CD14-positive monocyte (primary cell): ENCODE data around the gene STRN. TPM values are rescaled to one million over a fixed set of nuclear protein-coding genes. Genes with fewer than 3 reads are reported as not detected.
"Not testable (repeated sequence)": the region's sequence is repeated elsewhere in the genome, so short reads cannot be mapped to it uniquely, and the experiment has no call there.

Experiments used
- DNase-seq, 3 donors: peaks; one replicate each; pipeline ENCODE4 v3.0.0-alpha.2; 2011 to 2022
- H2AFZ ChIP-seq: 2 replicates; pipeline ENCODE4 v1.6.0; 2012; ENCODE audit warnings: mild to moderate bottlenecking, low read depth, low read length, inconsistent platforms; ENCODE audit not compliant: insufficient read depth, poor library complexity, severe bottlenecking
- H3K27ac ChIP-seq, 2 donors: 1 replicate in 1 of 2; 2 replicates in 1 of 2; pipeline ENCODE4 v1.5.1; 2012 to 2013; ENCODE audit warnings: low read length in 2 of 2, control low read depth in 1 of 2, inconsistent platforms in 1 of 2, low read depth in 1 of 2, mild to moderate bottlenecking in 1 of 2
- H3K27me3 ChIP-seq, 2 donors: one replicate each; pipeline versions ENCODE4 v1.6.0 to v1.6.1; 2011 to 2013; ENCODE audit warnings: low read length in 2 of 2; ENCODE audit not compliant: control insufficient read depth in 2 of 2, insufficient read depth in 2 of 2
- H3K36me3 ChIP-seq, 2 donors: replicated peaks in 1 of 2; 1 replicate in 1 of 2; 2 replicates in 1 of 2; pipeline versions ENCODE4 v1.5.1 to v1.6.1; 2012 to 2013; ENCODE audit warnings: low read length in 2 of 2, control low read depth in 1 of 2, inconsistent platforms in 1 of 2, mild to moderate bottlenecking in 1 of 2; ENCODE audit not compliant: insufficient read depth in 2 of 2, control insufficient read depth in 1 of 2
- H3K4me1 ChIP-seq, 2 donors: 1 replicate in 1 of 2; 2 replicates in 1 of 2; pipeline versions ENCODE4 v1.5.1 to v1.6.1; 2012 to 2013; ENCODE audit warnings: low read length in 2 of 2, control low read depth in 1 of 2, inconsistent platforms in 1 of 2, mild to moderate bottlenecking in 1 of 2, moderate library complexity in 1 of 2; ENCODE audit not compliant: insufficient read depth in 2 of 2, control insufficient read depth in 1 of 2
- H3K4me2 ChIP-seq: replicated peaks from 2 replicates; pipeline ENCODE3; 2012; ENCODE audit warnings: low read length, moderate library complexity, mild to moderate bottlenecking; ENCODE audit not compliant: poor library complexity, severe bottlenecking; ENCODE audit errors: extremely low read depth
- H3K4me3 ChIP-seq, 3 experiments: fragments of 200-600 bp in 1 of 3; sonication (generic) in 1 of 3; replicated peaks in 1 of 3; 1 replicate in 2 of 3; 2 replicates in 1 of 3; pipeline ENCODE4 v1.5.1; 2011 to 2013; ENCODE audit warnings: low read length in 3 of 3, mild to moderate bottlenecking in 3 of 3, control low read depth in 2 of 3, low read depth in 2 of 3, inconsistent platforms in 1 of 3, moderate library complexity in 1 of 3
- H3K79me2 ChIP-seq: 2 replicates; pipeline ENCODE4 v1.6.0; 2012; ENCODE audit warnings: mild to moderate bottlenecking, control low read depth, inconsistent platforms, low read length, moderate library complexity; ENCODE audit not compliant: insufficient read depth
- H3K9ac ChIP-seq: 2 replicates; pipeline ENCODE4 v1.6.0; 2017; ENCODE audit warnings: low read length, mild to moderate bottlenecking; ENCODE audit not compliant: insufficient read depth, poor library complexity, severe bottlenecking
- H3K9me3 ChIP-seq, 2 donors: replicated peaks in 1 of 2; 1 replicate in 1 of 2; 2 replicates in 1 of 2; pipeline versions ENCODE4 v1.5.1 to v1.6.1; 2012 to 2013; ENCODE audit warnings: low read length in 2 of 2, control low read depth in 1 of 2; ENCODE audit not compliant: control insufficient read depth in 1 of 2, insufficient read depth in 1 of 2
- H4K20me1 ChIP-seq: 2 replicates; pipeline ENCODE4 v1.6.0; 2012; ENCODE audit warnings: mild to moderate bottlenecking, low read length, control low read depth, moderate library complexity; ENCODE audit not compliant: insufficient read depth
- H3K27ac Mint-ChIP-seq, 7 donors: one replicate each; pipeline ENCODE4 v1.8.0; 2020; ENCODE audit warnings: mild to moderate bottlenecking in 7 of 7, mixed read lengths in 7 of 7, moderate library complexity in 6 of 7, inconsistent platforms in 2 of 7
- H3K27me3 Mint-ChIP-seq, 3 donors: one replicate each; pipeline ENCODE4 v1.8.0; 2021 to 2022; ENCODE audit warnings: low read depth in 3 of 3, mild to moderate bottlenecking in 3 of 3, mixed read lengths in 3 of 3, moderate library complexity in 3 of 3, inconsistent platforms in 1 of 3
- H3K36me3 Mint-ChIP-seq, 2 donors: one replicate each; pipeline ENCODE4 v1.8.0; 2020; ENCODE audit warnings: mixed read lengths in 2 of 2, inconsistent platforms in 1 of 2, mild to moderate bottlenecking in 1 of 2
- H3K4me1 Mint-ChIP-seq: one replicate; pipeline ENCODE4 v1.8.0; 2020; ENCODE audit warnings: mild to moderate bottlenecking, mixed read lengths
- H3K4me3 Mint-ChIP-seq, 2 donors: one replicate each; pipeline ENCODE4 v1.8.0; 2020; ENCODE audit warnings: mild to moderate bottlenecking in 2 of 2, mixed read lengths in 2 of 2, moderate library complexity in 1 of 2
- H3K9me3 Mint-ChIP-seq, 7 donors: one replicate each; pipeline ENCODE4 v1.8.0; 2020 to 2022; ENCODE audit warnings: mixed read lengths in 7 of 7, mild to moderate bottlenecking in 6 of 7, moderate library complexity in 6 of 7, inconsistent platforms in 2 of 7
- WGBS: methylation state at CpG from one replicate; pipeline ENCODE4 v1.1.5; 2013; ENCODE audit warnings: missing lambda C conversion rate; ENCODE audit not compliant: insufficient coverage; 5-methylcytosine and 5-hydroxymethylcytosine counted together
- intact Hi-C, 2 donors: fragments of 100-400 bp; cut with micrococcal nuclease; formaldehyde crosslinking; loops; one replicate each; pipeline versions ENCODE4 v1.15.0 to v1.15.1; 2023
- polyA plus RNA-seq, 3 donors: library from polyadenylated mRNA; depleted of rRNA in 1 of 3; unstranded in 2 of 3; stranded (reverse) in 1 of 3; fragments of 300-500 nt in 2 of 3; fragments of >200 nt in 1 of 3; fragmentation: Illumina TruSeq in 2 of 3; gene quantifications; 1 replicate in 2 of 3; 2 replicates in 1 of 3; pipeline ENCODE4 v1.2.3, GENCODE V29; 2012 to 2021
- TF ChIP-seq, protein P1 (sequence below): fragments of 200-600 bp; IDR thresholded peaks from one replicate; pipeline ENCODE4 v1.8.0; 2022; ENCODE audit warnings: antibody characterized with exemption, mild to moderate bottlenecking

Gene STRN
- polyA plus RNA-seq, 3 donors = 7.0 to 15.7 (median 10.7) TPM

DNA sequence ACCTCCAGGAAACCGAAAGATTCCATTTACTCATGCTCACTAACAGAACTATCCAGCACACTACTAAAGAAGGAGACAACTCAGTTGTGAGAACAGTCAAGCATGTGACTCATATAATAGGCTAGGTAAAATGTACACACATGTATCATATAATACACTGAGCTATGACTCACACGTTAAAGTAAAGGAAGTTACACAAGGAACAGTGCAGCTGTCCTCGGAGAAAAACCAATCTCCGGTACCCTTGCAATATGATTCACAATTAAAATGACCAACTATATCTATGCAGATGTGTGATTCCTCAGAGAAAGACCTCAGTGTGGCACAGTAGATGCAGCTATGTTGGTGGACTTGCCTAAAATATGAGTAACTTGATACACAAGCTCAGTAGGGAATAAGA lies 76.5 kb downstream of the STRN start:
- Histone ChIP-seq H3K79me2 (no peaks in the 10 kb centered on the region), H2AFZ (no peak overlapping the region), H3K4me1 (peaks cover 3 to 9% of the 10 kb centered on the region in 2 donors), H4K20me1 (no peaks in the 10 kb centered on the region), H3K9ac (no peak overlapping the region), H3K4me3 (no peak overlapping the region), H3K4me2 (no peak overlapping the region), H3K9me3 (no peaks in the 10 kb centered on the region), H3K27ac (peak overlapping the region in 1 of 2 donors; percentile 23), H3K36me3 (peaks cover 41 to 70% of the 10 kb centered on the region in 2 donors), H3K27me3 (no peaks in the 10 kb centered on the region)
- WGBS = no CpG with 5 or more reads among the region's 4 CpGs
- peaks cover 8% of the 10 kb centered on the region for H3K4me1 Mint-ChIP-seq
- H3K27ac Mint-ChIP-seq = peak overlapping the region in 3 of 7 donors; percentile 28 to 69 (median 61)
- peaks cover 46 to 61% of the 10 kb centered on the region in 2 donors for H3K36me3 Mint-ChIP-seq
- DNase-seq = peak; percentile 62 to 83 (median 74)
- no peak overlapping the region for H3K4me3 Mint-ChIP-seq
- intact Hi-C loops = no loop called here
- H3K27me3 Mint-ChIP-seq = no peaks in the 10 kb centered on the region
- TF ChIP-seq, protein P1, sequence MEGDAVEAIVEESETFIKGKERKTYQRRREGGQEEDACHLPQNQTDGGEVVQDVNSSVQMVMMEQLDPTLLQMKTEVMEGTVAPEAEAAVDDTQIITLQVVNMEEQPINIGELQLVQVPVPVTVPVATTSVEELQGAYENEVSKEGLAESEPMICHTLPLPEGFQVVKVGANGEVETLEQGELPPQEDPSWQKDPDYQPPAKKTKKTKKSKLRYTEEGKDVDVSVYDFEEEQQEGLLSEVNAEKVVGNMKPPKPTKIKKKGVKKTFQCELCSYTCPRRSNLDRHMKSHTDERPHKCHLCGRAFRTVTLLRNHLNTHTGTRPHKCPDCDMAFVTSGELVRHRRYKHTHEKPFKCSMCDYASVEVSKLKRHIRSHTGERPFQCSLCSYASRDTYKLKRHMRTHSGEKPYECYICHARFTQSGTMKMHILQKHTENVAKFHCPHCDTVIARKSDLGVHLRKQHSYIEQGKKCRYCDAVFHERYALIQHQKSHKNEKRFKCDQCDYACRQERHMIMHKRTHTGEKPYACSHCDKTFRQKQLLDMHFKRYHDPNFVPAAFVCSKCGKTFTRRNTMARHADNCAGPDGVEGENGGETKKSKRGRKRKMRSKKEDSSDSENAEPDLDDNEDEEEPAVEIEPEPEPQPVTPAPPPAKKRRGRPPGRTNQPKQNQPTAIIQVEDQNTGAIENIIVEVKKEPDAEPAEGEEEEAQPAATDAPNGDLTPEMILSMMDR = no peak
- H3K9me3 Mint-ChIP-seq = peaks cover 0 to under 1% (median 0%) of the 10 kb centered on the region in 7 donors

- H3K9me3 ChIP-seq, H3K9ac ChIP-seq, H3K4me3 Mint-ChIP-seq, H3K27ac ChIP-seq, H3K4me2 ChIP-seq, intact Hi-C loops, H2AFZ ChIP-seq, H3K4me1 ChIP-seq, H3K4me3 ChIP-seq, H3K4me1 Mint-ChIP-seq, H3K27me3 ChIP-seq, H4K20me1 ChIP-seq, H3K9me3 Mint-ChIP-seq, DNase-seq, H3K27me3 Mint-ChIP-seq, H3K27ac Mint-ChIP-seq, H3K79me2 ChIP-seq: not testable (repeated sequence)
- H3K36me3 Mint-ChIP-seq = peaks cover 46 to 60% of the 10 kb centered on the region in 2 donors
- peaks cover 44 to 68% of the 10 kb centered on the region in 2 donors for H3K36me3 ChIP-seq
- WGBS = 100% methylated on average over 5 of the region's 9 CpGs
Measured at GRCh38 chr2:36887095-36887494, 79.2 kb downstream of the STRN start.
